KMS-11 (cell line): Measurements from ENCODE around the gene RNF112.

Source experiments
- H2AFZ ChIP-seq: fragments of 200-600 bp; sonication (generic); 2 replicates; pipeline ENCODE4 v1.6.1; 2016; ENCODE audit warnings: antibody characterized with exemption, mixed run types, low read depth
- H3K27ac ChIP-seq: fragments of 200-600 bp; sonication (generic); 2 replicates; pipeline ENCODE4 v1.6.1; 2016; ENCODE audit warnings: mild to moderate bottlenecking, mixed run types
- H3K27me3 ChIP-seq: fragments of 200-600 bp; sonication (generic); 2 replicates; pipeline ENCODE4 v1.6.1; 2017; ENCODE audit warnings: mild to moderate bottlenecking, low read depth, mixed run types, moderate library complexity; ENCODE audit not compliant: insufficient read depth
- H3K36me3 ChIP-seq: fragments of 200-600 bp; sonication (generic); 2 replicates; pipeline ENCODE4 v1.6.1; 2017; ENCODE audit warnings: mild to moderate bottlenecking, mixed run types; ENCODE audit not compliant: insufficient read depth
- H3K4me1 ChIP-seq: fragments of 200-600 bp; sonication (generic); 2 replicates; pipeline ENCODE4 v1.6.1; 2016; ENCODE audit warnings: mild to moderate bottlenecking, low read depth, mixed run types; ENCODE audit not compliant: poor library complexity, severe bottlenecking
- H3K4me2 ChIP-seq: fragments of 200-600 bp; sonication (generic); 2 replicates; pipeline ENCODE4 v1.7.0; 2016; ENCODE audit warnings: mild to moderate bottlenecking, mixed run types
- H3K4me3 ChIP-seq: fragments of 200-600 bp; sonication (generic); IDR thresholded peaks from 2 replicates; pipeline ENCODE4 v1.6.1; 2017; ENCODE audit warnings: low read depth, low read length, mixed read lengths; ENCODE audit not compliant: insufficient read depth
- H3K79me2 ChIP-seq: fragments of 200-600 bp; sonication (generic); 2 replicates; pipeline ENCODE4 v1.6.1; 2016; ENCODE audit warnings: low read depth, mixed run types; ENCODE audit not compliant: insufficient read depth
- H3K9ac ChIP-seq: fragments of 200-600 bp; sonication (generic); 2 replicates; pipeline ENCODE4 v1.6.1; 2016; ENCODE audit warnings: mild to moderate bottlenecking, mixed run types
- H4K20me1 ChIP-seq: fragments of 200-600 bp; sonication (generic); 2 replicates; pipeline ENCODE4 v1.6.1; 2016; ENCODE audit warnings: mild to moderate bottlenecking, mixed run types; ENCODE audit not compliant: insufficient read depth
- CTCF ChIP-seq: fragments of 200-600 bp; sonication (generic); conservative IDR thresholded peaks from 2 replicates; pipeline ENCODE4 v1.6.1; 2017; ENCODE audit warnings: low read depth, mild to moderate bottlenecking, antibody characterized with exemption, low read length, moderate library complexity, mixed read lengths

RNF112 gene

GRCh38 chr17:19365833-19366636, 45.0 kb upstream of the RNF112 start:
- no peak for TF ChIP-seq CTCF
- no peak overlapping the region for H2AFZ ChIP-seq
- peaks cover 8% of the 10 kb centered on the region for H3K4me1 ChIP-seq
- H3K36me3 ChIP-seq = no peaks in the 10 kb centered on the region
- no peaks in the 10 kb centered on the region for H4K20me1 ChIP-seq
- no peak overlapping the region for H3K4me2 ChIP-seq
- H3K4me3 ChIP-seq = no peak overlapping the region
- no peak overlapping the region for H3K27ac ChIP-seq
- no peaks in the 10 kb centered on the region for H3K27me3 ChIP-seq
- no peaks in the 10 kb centered on the region for H3K79me2 ChIP-seq
- H3K9ac ChIP-seq = no peak overlapping the region

DNA sequence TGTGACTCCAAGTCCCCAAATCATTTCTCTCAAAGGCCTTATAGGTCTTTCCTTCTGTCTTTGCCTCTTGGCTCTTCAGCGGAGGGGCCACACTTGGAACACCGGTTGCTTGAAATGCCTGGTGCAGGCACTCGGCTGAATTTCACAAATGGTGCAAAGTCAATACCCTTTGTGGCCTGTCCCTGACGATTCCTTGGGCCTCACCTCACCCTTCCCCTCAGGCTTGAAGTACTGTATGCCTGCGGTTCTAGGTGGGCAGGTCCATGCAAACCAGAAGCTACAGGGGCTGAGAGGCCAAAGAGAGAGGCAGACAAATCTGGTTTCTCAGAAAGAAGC, 44.4 kb upstream of the RNF112 start:
- peaks cover 6% of the 10 kb centered on the region for H3K4me1 ChIP-seq
- H3K9ac ChIP-seq = no peak overlapping the region
- no peak overlapping the region for H2AFZ ChIP-seq
- TF ChIP-seq CTCF = no peak
- H3K27me3 ChIP-seq = no peaks in the 10 kb centered on the region
- H3K4me3 ChIP-seq = no peak overlapping the region
- no peak overlapping the region for H3K27ac ChIP-seq
- no peak overlapping the region for H3K4me2 ChIP-seq
- H3K79me2 ChIP-seq = no peaks in the 10 kb centered on the region
- no peaks in the 10 kb centered on the region for H3K36me3 ChIP-seq
- no peaks in the 10 kb centered on the region for H4K20me1 ChIP-seq

- TF ChIP-seq CTCF = no peak
- no peaks in the 10 kb centered on the region for H3K79me2 ChIP-seq
- H3K36me3 ChIP-seq = no peaks in the 10 kb centered on the region
- no peak overlapping the region for H3K27ac ChIP-seq
- peaks cover 1% of the 10 kb centered on the region for H3K4me1 ChIP-seq
- no peaks in the 10 kb centered on the region for H3K27me3 ChIP-seq
- H3K9ac ChIP-seq = no peak overlapping the region
- H2AFZ ChIP-seq = no peak overlapping the region
- H4K20me1 ChIP-seq = no peaks in the 10 kb centered on the region
- no peak overlapping the region for H3K4me3 ChIP-seq
- no peak overlapping the region for H3K4me2 ChIP-seq
Observed at GRCh38 chr17:19368229-19368628, 42.8 kb upstream of the RNF112 start.

GRCh38 chr17:19369107-19369778, 41.8 kb upstream of the RNF112 start:
- Histone ChIP-seq H3K27ac (no peak overlapping the region), H3K36me3 (no peaks in the 10 kb centered on the region), H3K4me2 (no peak overlapping the region), H2AFZ (no peak overlapping the region), H4K20me1 (no peaks in the 10 kb centered on the region), H3K79me2 (no peaks in the 10 kb centered on the region), H3K27me3 (no peaks in the 10 kb centered on the region), H3K4me1 (no peaks in the 10 kb centered on the region), H3K9ac (no peak overlapping the region), H3K4me3 (no peak overlapping the region)
- TF ChIP-seq CTCF = no peak
